Keratinocyte (primary cell): Measurements from ENCODE around the gene SMG6.

Experiments used
- EZH2 ChIP-seq: IDR thresholded peaks from one replicate; pipeline ENCODE4 v1.6.1; 2012; ENCODE audit warnings: inconsistent platforms, mild to moderate bottlenecking, low read length, moderate library complexity
- TF ChIP-seq, protein P1 (sequence below), 3 experiments: IDR thresholded peaks in 1 of 3; conservative IDR thresholded peaks in 1 of 3; optimal IDR thresholded peaks in 1 of 3; 2 replicates in 2 of 3; 3 replicates in 1 of 3; pipeline versions ENCODE3 to v1.5.1; 2011; ENCODE audit warnings: low read length in 3 of 3, mild to moderate bottlenecking in 3 of 3, moderate library complexity in 2 of 3, control low read depth in 1 of 3, inconsistent platforms in 1 of 3; ENCODE audit not compliant: insufficient read depth in 2 of 3; ENCODE audit errors: extremely low read depth in 1 of 3

DNA sequence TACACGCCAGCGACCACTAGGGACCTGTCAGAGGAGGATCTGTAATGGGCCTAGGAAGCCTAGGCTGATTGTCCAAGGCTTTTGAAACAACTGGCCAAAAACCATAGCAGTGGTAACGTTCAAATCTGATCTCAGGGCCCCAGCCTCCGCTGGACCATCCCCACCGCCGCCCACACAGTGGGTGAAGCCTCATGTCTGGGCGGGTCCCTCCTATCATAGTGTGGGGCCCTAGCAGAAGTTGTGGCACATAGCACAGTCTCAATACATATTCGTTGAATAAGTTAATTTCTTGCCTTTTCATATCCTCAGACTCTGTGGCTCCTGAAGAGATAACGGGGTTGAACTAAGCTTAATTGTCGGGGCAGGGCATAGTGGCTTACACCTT, 272.8 kb downstream of the SMG6 start:
- TF ChIP-seq, protein P1, sequence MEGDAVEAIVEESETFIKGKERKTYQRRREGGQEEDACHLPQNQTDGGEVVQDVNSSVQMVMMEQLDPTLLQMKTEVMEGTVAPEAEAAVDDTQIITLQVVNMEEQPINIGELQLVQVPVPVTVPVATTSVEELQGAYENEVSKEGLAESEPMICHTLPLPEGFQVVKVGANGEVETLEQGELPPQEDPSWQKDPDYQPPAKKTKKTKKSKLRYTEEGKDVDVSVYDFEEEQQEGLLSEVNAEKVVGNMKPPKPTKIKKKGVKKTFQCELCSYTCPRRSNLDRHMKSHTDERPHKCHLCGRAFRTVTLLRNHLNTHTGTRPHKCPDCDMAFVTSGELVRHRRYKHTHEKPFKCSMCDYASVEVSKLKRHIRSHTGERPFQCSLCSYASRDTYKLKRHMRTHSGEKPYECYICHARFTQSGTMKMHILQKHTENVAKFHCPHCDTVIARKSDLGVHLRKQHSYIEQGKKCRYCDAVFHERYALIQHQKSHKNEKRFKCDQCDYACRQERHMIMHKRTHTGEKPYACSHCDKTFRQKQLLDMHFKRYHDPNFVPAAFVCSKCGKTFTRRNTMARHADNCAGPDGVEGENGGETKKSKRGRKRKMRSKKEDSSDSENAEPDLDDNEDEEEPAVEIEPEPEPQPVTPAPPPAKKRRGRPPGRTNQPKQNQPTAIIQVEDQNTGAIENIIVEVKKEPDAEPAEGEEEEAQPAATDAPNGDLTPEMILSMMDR (optimal IDR thresholded peaks at IDR 0.05 in 1 of 3, IDR thresholded peaks at IDR 0.05 in 1 of 3, conservative IDR thresholded peaks at IDR 0.05 in 1 of 3; ENCODE audit: extremely low read depth in 1 of 3, insufficient read depth in 2 of 3, low read length in 3 of 3), result peak in 2 of 3 experiments; percentile 48 to 68
- TF ChIP-seq EZH2, result no peak
